Nucleus accumbens (tissue), 56 donors: ENCODE data around the gene SOX13.

Source experiments
- DNase-seq, 56 donors: peaks; one replicate each; lab custom pipeline; 2025; lab: John Stamatoyannopoulos, UW

Gene SOX13

GRCh38 chr1:204149635-204150565 is 77.0 kb downstream of the SOX13 start:
- no peak for DNase-seq

GRCh38 chr1:204150702-204151551 is 78.0 kb downstream of the SOX13 start:
- peak in 25 of 56 donors; percentile 9 to 64 (median 32) for DNase-seq

- DNase-seq, result peak in 26 of 56 donors; percentile 12 to 81 (median 36)
Measured at GRCh38 chr1:204151552-204152309, 78.8 kb downstream of the SOX13 start, which contains the start of gene ETNK2. TSS of gene ETNK2 (minus strand) at chr1:204152044. CDS start at chr1:204151852, 192 bp downstream.

- DNase-seq, result no peak
Measured at GRCh38 chr1:204152310-204153044, 79.6 kb downstream of the SOX13 start.

- DNase-seq, result no peak
Measured at GRCh38 chr1:204153667-204154066, 80.8 kb downstream of the SOX13 start.

GRCh38 chr1:204154568-204155255 is 81.8 kb downstream of the SOX13 start:
- no peak for DNase-seq

GRCh38 chr1:204155881-204156280 is 83.0 kb downstream of the SOX13 start:
- DNase-seq, result no peak

- DNase-seq, result no peak
Measured at GRCh38 chr1:204157962-204158361, 85.0 kb downstream of the SOX13 start.

GRCh38 chr1:204161609-204162493 is 88.9 kb downstream of the SOX13 start:
- no peak for DNase-seq

GRCh38 chr1:204162494-204163074 is 89.7 kb downstream of the SOX13 start:
- DNase-seq, result peak in 51 of 56 donors; percentile 14 to 90 (median 64)

- no peak for DNase-seq
Measured at GRCh38 chr1:204166219-204166618, 93.3 kb downstream of the SOX13 start, which contains the start of gene REN. TSS of gene REN (minus strand) at chr1:204166337. CDS start at chr1:204166293, 44 bp downstream.

- DNase-seq, result no peak
Measured at GRCh38 chr1:204167730-204168129, 94.8 kb downstream of the SOX13 start.

- DNase-seq, result no peak
Measured at GRCh38 chr1:204169858-204170257, 96.9 kb downstream of the SOX13 start.

GRCh38 chr1:204170494-204171155 is 97.7 kb downstream of the SOX13 start:
- no peak for DNase-seq

- no peak for DNase-seq
Measured at GRCh38 chr1:204171751-204172178, 98.8 kb downstream of the SOX13 start.

GRCh38 chr1:204172404-204173029 is 99.6 kb downstream of the SOX13 start:
- DNase-seq, result peak in 1 of 56 donors; percentile 22
